ENCODE measurements around the gene SLC35E4.
"Not testable (repeated sequence)": the region's sequence is repeated elsewhere in the genome, so short reads cannot be mapped to it uniquely, and the experiment has no call there.

SLC35E4 gene

GRCh38 chr22:30635273-30636225 is at the start of gene SLC35E4:
SLC35E4 (plus strand) TSS chr22:30635781; CDS start chr22:30636451, 670 bp downstream.
- peak; percentile 78 for DNase-seq

GRCh38 chr22:30586414-30586813 is 49.2 kb upstream of the SLC35E4 start:
- DNase-seq: no peak

GRCh38 chr22:30591191-30591587 is 44.4 kb upstream of the SLC35E4 start:
- no peak for DNase-seq

- DNase-seq: peak; percentile 95
Observed at GRCh38 chr22:30591588-30592359, 43.8 kb upstream of the SLC35E4 start, which contains the start of gene PES1. PES1 (minus strand) TSS chr22:30591910; CDS start chr22:30591833, 77 bp downstream.

GRCh38 chr22:30592360-30592713 is 43.2 kb upstream of the SLC35E4 start:
- DNase-seq: not testable (repeated sequence)

GRCh38 chr22:30596199-30596598 is 39.4 kb upstream of the SLC35E4 start:
- no peak for DNase-seq

GRCh38 chr22:30596886-30597285 is 38.7 kb upstream of the SLC35E4 start:
- no peak for DNase-seq

GRCh38 chr22:30598986-30599385 is 36.6 kb upstream of the SLC35E4 start:
- DNase-seq: no peak

- no peak for DNase-seq
Observed at GRCh38 chr22:30600921-30601320, 34.7 kb upstream of the SLC35E4 start.

- no peak for DNase-seq
Observed at GRCh38 chr22:30601464-30601863, 34.1 kb upstream of the SLC35E4 start.

- no peak for DNase-seq
Observed at GRCh38 chr22:30602049-30602448, 33.5 kb upstream of the SLC35E4 start.

- no peak for DNase-seq
Observed at GRCh38 chr22:30603801-30604200, 31.8 kb upstream of the SLC35E4 start.

GRCh38 chr22:30604723-30605122 is 30.9 kb upstream of the SLC35E4 start:
- no peak for DNase-seq

- peak; percentile 3 for DNase-seq
Observed at GRCh38 chr22:30605449-30606110, 30.0 kb upstream of the SLC35E4 start.

- DNase-seq: peak; percentile 78
Observed at GRCh38 chr22:30606455-30607299, 28.9 kb upstream of the SLC35E4 start, which contains the start of gene TCN2. TCN2 (plus strand) TSS chr22:30607174; CDS start chr22:30607332, 158 bp downstream.

- DNase-seq: no peak
Observed at GRCh38 chr22:30607300-30607930, 28.2 kb upstream of the SLC35E4 start.

- DNase-seq: no peak
Observed at GRCh38 chr22:30607939-30608338, 27.6 kb upstream of the SLC35E4 start.

- DNase-seq: no peak
Observed at GRCh38 chr22:30609260-30610185, 26.1 kb upstream of the SLC35E4 start.

GRCh38 chr22:30610299-30610698 is 25.3 kb upstream of the SLC35E4 start:
- no peak for DNase-seq

- DNase-seq: no peak
Observed at GRCh38 chr22:30611197-30611596, 24.4 kb upstream of the SLC35E4 start.
